Caco-2 (cell line): ENCODE measurements around the gene IQGAP2. TPM values are rescaled to one million over a fixed set of nuclear protein-coding genes. Genes with fewer than 3 reads are reported as not detected.

Source experiments
- BruUV-seq: library from RNA; stranded (reverse); fragments of 400-500 nt; replicated peaks from 2 replicates; lab custom pipeline; 2021; lab: Mats Ljungman, UMichigan
- CTCF ChIA-PET: fragments of 300-600 bp; sonication (Branson Sonifier 250); formaldehyde crosslinking; loops from one replicate; lab custom pipeline; 2022; ENCODE audit warnings: antibody characterized with exemption; lab: Charles Lee
- POLR2A ChIA-PET: fragments of 300-600 bp; sonication (Branson Sonifier 250); formaldehyde crosslinking; loops from one replicate; lab custom pipeline; 2022; ENCODE audit warnings: antibody characterized with exemption; lab: Charles Lee
- DNase-seq, 2 experiments: peaks; one replicate each; pipeline versions ENCODE4 v3.0.0 to v3.0.0-alpha.2; 2020 to 2022
- H3K27me3 ChIP-seq: replicated peaks from 2 replicates; pipeline ENCODE4 v1.6.0; 2011; ENCODE audit warnings: low read length; ENCODE audit not compliant: control insufficient read depth, insufficient read depth
- H3K36me3 ChIP-seq: 2 replicates; pipeline ENCODE4 v1.5.1; 2011; ENCODE audit warnings: low read length; ENCODE audit not compliant: control insufficient read depth, insufficient read depth
- H3K4me1 ChIP-seq: fragments of 250-450 bp; sonication (Bioruptor Pico); 2 replicates; pipeline ENCODE4 v1.5.1; 2020; ENCODE audit warnings: mild to moderate bottlenecking
- H3K4me3 ChIP-seq: 2 replicates; pipeline ENCODE4 v1.5.1; 2011; ENCODE audit warnings: low read depth, mild to moderate bottlenecking, control low read depth, low read length
- H3K9me3 ChIP-seq: fragments of 250-450 bp; sonication (Bioruptor Pico); 2 replicates; pipeline ENCODE4 v1.5.1; 2020; ENCODE audit warnings: mild to moderate bottlenecking, moderate library complexity
- H3K27ac Mint-ChIP-seq: one replicate; pipeline ENCODE4 v1.8.0; 2022; ENCODE audit warnings: mixed read lengths; ENCODE audit not compliant: unreplicated experiment
- H3K27me3 Mint-ChIP-seq: one replicate; pipeline ENCODE4 v1.8.0; 2022; ENCODE audit warnings: mixed read lengths; ENCODE audit not compliant: insufficient read depth, unreplicated experiment
- H3K36me3 Mint-ChIP-seq: one replicate; pipeline ENCODE4 v1.8.0; 2022; ENCODE audit warnings: mild to moderate bottlenecking, mixed read lengths; ENCODE audit not compliant: insufficient read depth, unreplicated experiment
- H3K4me1 Mint-ChIP-seq: one replicate; pipeline ENCODE4 v1.8.0; 2022; ENCODE audit warnings: low read depth, mixed read lengths; ENCODE audit not compliant: unreplicated experiment
- H3K4me3 Mint-ChIP-seq: one replicate; pipeline ENCODE4 v1.8.0; 2022; ENCODE audit warnings: mild to moderate bottlenecking, moderate library complexity, mixed read lengths; ENCODE audit not compliant: unreplicated experiment
- H3K9me3 Mint-ChIP-seq: one replicate; pipeline ENCODE4 v1.8.0; 2022; ENCODE audit warnings: mixed read lengths; ENCODE audit not compliant: unreplicated experiment
- intact Hi-C: fragments of 100-400 bp; cut with micrococcal nuclease; formaldehyde crosslinking; loops from one replicate; pipeline ENCODE4 v1.10.0; 2022; ENCODE audit not compliant: unreplicated experiment
- total RNA-seq: library from RNA; stranded (reverse); gene quantifications from 2 replicates; pipeline ENCODE4 v1.2.3, GENCODE V29; 2022
- TF ChIP-seq, protein P1 (sequence below), 2 experiments: fragments of 200-600 bp in 1 of 2; IDR thresholded peaks; 1 replicate in 1 of 2; 2 replicates in 1 of 2; pipeline versions ENCODE4 v1.5.1 to v1.8.0; 2011 to 2022; ENCODE audit warnings: antibody characterized with exemption in 1 of 2, control low read depth in 1 of 2, inconsistent platforms in 1 of 2, low read depth in 1 of 2, low read length in 1 of 2, mild to moderate bottlenecking in 1 of 2, moderate library complexity in 1 of 2; ENCODE audit not compliant: insufficient read depth in 1 of 2, severe bottlenecking in 1 of 2, unreplicated experiment in 1 of 2

Gene IQGAP2
- total RNA-seq, 1 experiment from 2014 or later: 89.4 TPM

GRCh38 chr5:76754668-76755078 is 351.6 kb downstream of the IQGAP2 start:
- no peak for DNase-seq
- no peaks in the 10 kb centered on the region for H3K27me3 ChIP-seq
- no peak overlapping the region for H3K27ac Mint-ChIP-seq
- H3K4me3 ChIP-seq: no peak overlapping the region
- H3K9me3 Mint-ChIP-seq: no peaks in the 10 kb centered on the region
- peaks cover 14% of the 10 kb centered on the region for H3K4me1 Mint-ChIP-seq
- intact Hi-C loops: loop anchor here (5.0 kb wide), 1 partner anchor 37 kb away; the partner anchor contains the start of gene F2R
- TF ChIP-seq, protein P1, sequence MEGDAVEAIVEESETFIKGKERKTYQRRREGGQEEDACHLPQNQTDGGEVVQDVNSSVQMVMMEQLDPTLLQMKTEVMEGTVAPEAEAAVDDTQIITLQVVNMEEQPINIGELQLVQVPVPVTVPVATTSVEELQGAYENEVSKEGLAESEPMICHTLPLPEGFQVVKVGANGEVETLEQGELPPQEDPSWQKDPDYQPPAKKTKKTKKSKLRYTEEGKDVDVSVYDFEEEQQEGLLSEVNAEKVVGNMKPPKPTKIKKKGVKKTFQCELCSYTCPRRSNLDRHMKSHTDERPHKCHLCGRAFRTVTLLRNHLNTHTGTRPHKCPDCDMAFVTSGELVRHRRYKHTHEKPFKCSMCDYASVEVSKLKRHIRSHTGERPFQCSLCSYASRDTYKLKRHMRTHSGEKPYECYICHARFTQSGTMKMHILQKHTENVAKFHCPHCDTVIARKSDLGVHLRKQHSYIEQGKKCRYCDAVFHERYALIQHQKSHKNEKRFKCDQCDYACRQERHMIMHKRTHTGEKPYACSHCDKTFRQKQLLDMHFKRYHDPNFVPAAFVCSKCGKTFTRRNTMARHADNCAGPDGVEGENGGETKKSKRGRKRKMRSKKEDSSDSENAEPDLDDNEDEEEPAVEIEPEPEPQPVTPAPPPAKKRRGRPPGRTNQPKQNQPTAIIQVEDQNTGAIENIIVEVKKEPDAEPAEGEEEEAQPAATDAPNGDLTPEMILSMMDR (IDR thresholded peaks at IDR 0.05; ENCODE audit: insufficient read depth in 1 of 2, low read depth in 1 of 2, low read length in 1 of 2, severe bottlenecking in 1 of 2, unreplicated experiment in 1 of 2): no peak
- H3K36me3 ChIP-seq: no peaks in the 10 kb centered on the region
- no peaks in the 10 kb centered on the region for H3K9me3 ChIP-seq
- no peak overlapping the region for H3K4me3 Mint-ChIP-seq
- H3K4me1 ChIP-seq: peaks cover 27% of the 10 kb centered on the region
- no TSS peak for BruUV-seq
- CTCF ChIA-PET: interaction anchor here (1.5 kb wide), 1 partner anchor 20 kb away, joined by 7 read pairs; no protein-coding TSS in a partner anchor
- POLR2A ChIA-PET: no interaction called here
- no peaks in the 10 kb centered on the region for H3K27me3 Mint-ChIP-seq
- H3K36me3 Mint-ChIP-seq: peaks cover 6% of the 10 kb centered on the region

GRCh38 chr5:76755779-76756637 is 352.9 kb downstream of the IQGAP2 start:
- peak overlapping the region; percentile 60 for H3K4me3 Mint-ChIP-seq
- ChIA-PET CTCF (interaction anchor here (0.9 to 1.5 kb wide), 2 partner anchors 19 to 60 kb away, joined by 4 to 7 read pairs; no protein-coding TSS in a partner anchor), POLR2A (interaction anchor here (0.6 kb wide), 1 partner anchor 12 kb away, joined by 7 read pairs; no protein-coding TSS in a partner anchor)
- peaks cover 6% of the 10 kb centered on the region for H3K36me3 Mint-ChIP-seq
- no peaks in the 10 kb centered on the region for H3K27me3 Mint-ChIP-seq
- H3K9me3 Mint-ChIP-seq: no peaks in the 10 kb centered on the region
- TF ChIP-seq, protein P1 (IDR thresholded peaks at IDR 0.05; ENCODE audit: insufficient read depth in 1 of 2, low read depth in 1 of 2, low read length in 1 of 2, severe bottlenecking in 1 of 2, unreplicated experiment in 1 of 2): no peak
- H3K4me3 ChIP-seq: 0 out of 2 replicates have a peak overlapping the region, but pooled peaks have one; percentile 13
- H3K9me3 ChIP-seq: no peaks in the 10 kb centered on the region
- intact Hi-C loops: loop anchor here (1.0 to 5.0 kb wide), 2 partner anchors 18 to 39 kb away; partner anchors contain the start of gene F2R
- H3K36me3 ChIP-seq: no peaks in the 10 kb centered on the region
- peaks cover 29% of the 10 kb centered on the region for H3K4me1 ChIP-seq
- DNase-seq: peak; percentile 57 to 61
- peak overlapping the region; percentile 55 for H3K27ac Mint-ChIP-seq
- H3K27me3 ChIP-seq: no peaks in the 10 kb centered on the region
- BruUV-seq: no TSS peak
- H3K4me1 Mint-ChIP-seq: peaks cover 14% of the 10 kb centered on the region

DNA sequence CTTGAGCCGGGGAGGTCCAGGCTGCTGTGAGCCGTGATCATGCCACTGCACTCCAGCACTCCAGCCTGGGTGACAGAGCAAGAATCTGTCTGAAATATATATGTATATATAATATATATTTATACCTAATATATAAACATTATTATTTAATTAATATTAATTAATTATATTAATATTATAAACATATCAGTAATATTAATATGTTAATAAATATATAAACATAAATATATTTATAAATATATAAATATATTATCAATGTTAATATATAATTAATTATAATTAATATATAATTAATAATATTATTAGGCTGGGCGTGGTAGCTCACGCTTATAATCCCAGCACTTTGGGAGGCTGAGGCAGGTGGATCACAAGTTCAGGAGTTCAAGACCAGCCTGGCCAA is 354.0 kb downstream of the IQGAP2 start:
- Histone ChIP-seq H3K9me3 (no peaks in the 10 kb centered on the region), H3K36me3 (no peaks in the 10 kb centered on the region), H3K4me3 (peak overlapping the region; percentile 15; the same call in 1 of the 2 replicates), H3K4me1 (peaks cover 34% of the 10 kb centered on the region), H3K27me3 (no peaks in the 10 kb centered on the region)
- Mint-ChIP-seq H3K27me3 (no peaks in the 10 kb centered on the region), H3K4me1 (peaks cover 21% of the 10 kb centered on the region), H3K9me3 (no peaks in the 10 kb centered on the region), H3K4me3 (no peak overlapping the region), H3K36me3 (peaks cover 6% of the 10 kb centered on the region), H3K27ac (no peak overlapping the region)
- TF ChIP-seq, protein P1 (IDR thresholded peaks at IDR 0.05; ENCODE audit: insufficient read depth in 1 of 2, low read depth in 1 of 2, low read length in 1 of 2, severe bottlenecking in 1 of 2, unreplicated experiment in 1 of 2): no peak
- POLR2A ChIA-PET: no interaction called here
- CTCF ChIA-PET: no interaction called here
- no TSS peak for BruUV-seq
- intact Hi-C loops: loop anchor here (5.0 kb wide), 1 partner anchor 40 kb away; the partner anchor contains the start of gene F2R
- no peak for DNase-seq
